ENCODE measurements around the gene SH3BGRL. TPM values are rescaled to one million over a fixed set of nuclear protein-coding genes. Genes with fewer than 3 reads are reported as not detected.

The SH3BGRL gene
- total and polyA plus RNA-seq, 9 of the 15 experiments (the other 6 are each of a cell fraction or from before 2014, with no cell fraction given) = 21.3 to 74.3 (median 45.4) TPM

DNA sequence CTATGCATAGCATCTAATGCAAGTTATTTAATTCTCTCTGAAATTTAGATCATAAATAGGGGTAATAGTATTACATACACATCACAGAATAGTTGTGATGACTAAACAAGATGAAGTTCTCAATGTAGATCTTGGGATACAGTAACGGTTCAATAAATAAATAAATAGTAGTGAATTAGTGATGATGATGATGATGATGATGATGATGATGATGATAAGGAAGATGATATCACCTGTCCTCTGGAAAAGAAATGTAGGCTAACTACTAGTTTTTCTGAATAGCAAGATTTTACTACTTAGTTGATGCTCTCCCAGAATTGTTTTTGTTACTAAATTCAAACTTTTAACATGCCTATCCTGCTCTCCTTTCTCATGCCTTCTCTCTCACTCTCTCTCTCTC, 30.3 kb downstream of the SH3BGRL start:
- Histone ChIP-seq H3K9me1 (ENCODE audit: control insufficient read depth, insufficient read depth, low read length) (no peaks in the 10 kb centered on the region), H2AFZ (ENCODE audit: low read depth, low read length) (no peak overlapping the region), H3K79me2 (ENCODE audit: control insufficient read depth, insufficient read depth, low read length) (no peaks in the 10 kb centered on the region), H3K4me2 (ENCODE audit: insufficient read depth, low read length) (no peak overlapping the region), H3K9me3 (replicated peaks; ENCODE audit: control insufficient read depth, insufficient read depth, low read depth, low read length) (no peaks in the 10 kb centered on the region), H3K36me3 (ENCODE audit: control insufficient read depth, insufficient read depth, low read length) (no peaks in the 10 kb centered on the region), H3K4me1 (replicated peaks in 1 of 2; ENCODE audit: control insufficient read depth in 2 of 2, insufficient read depth in 2 of 2, low read length in 2 of 2) (no peaks in the 10 kb centered on the region; a peak in 3 of 5 replicates), H3K27ac (ENCODE audit: extremely low read depth, low read depth, low read length) (no peak overlapping the region), H3K27me3 (ENCODE audit: control insufficient read depth in 2 of 2, insufficient read depth in 2 of 2, low read length in 2 of 2) (no peaks in the 10 kb centered on the region), H3K4me3 (no peak overlapping the region), H4K20me1 (replicated peaks; ENCODE audit: control insufficient read depth, insufficient read depth, low read length) (no peaks in the 10 kb centered on the region), H3K9ac (ENCODE audit: insufficient read depth in 1 of 2, low read depth in 2 of 2, low read length in 2 of 2) (no peak overlapping the region)
- CTCF ChIA-PET (ENCODE audit: low intra/inter-chr PET ratio) = no interaction called here
- FAIRE-seq (no peak), ATAC-seq (no peak), DNase-seq (ENCODE audit: extremely low read depth in 1 of 4, low spot score in 3 of 4) (no peak)
- no CpG with 5 or more reads among the region's 1 CpG for WGBS (ENCODE audit: insufficient coverage, low coverage, missing lambda C conversion rate)
- BruUV-seq (replicated peaks) = no TSS peak
- in situ Hi-C loops (cut with MboI) (no loop called here), intact Hi-C loops (cut with micrococcal nuclease) (no loop called here)
- POLR2A ChIA-PET = interaction anchor here (0.5 kb wide), 1 partner anchor 55 kb away, joined by 3 read pairs; no protein-coding TSS in a partner anchor
- TF ChIP-seq ZNF347 (CRISPR knock-in tag; IDR thresholded peaks at IDR 0.05; ENCODE audit: low read depth) = no peak

DNA sequence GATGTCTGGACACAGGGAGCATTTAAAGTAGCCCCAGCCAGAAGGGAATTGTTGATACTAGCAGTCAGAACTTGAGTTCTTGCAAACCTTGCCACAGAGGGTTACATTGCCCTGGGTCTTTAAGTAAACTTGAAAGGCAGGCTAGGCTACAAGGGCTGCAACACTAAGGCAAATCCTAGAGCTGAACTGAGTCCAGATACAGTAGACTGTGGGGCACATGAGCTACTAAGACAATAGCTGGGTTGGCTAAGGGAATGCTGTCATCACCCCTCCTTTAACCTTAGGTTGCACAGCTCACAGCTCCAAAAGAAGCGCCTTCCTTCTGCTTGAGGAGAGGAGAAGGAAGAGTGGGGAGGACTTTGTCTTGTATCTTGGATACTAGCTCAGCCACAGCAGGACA, 35.6 kb downstream of the SH3BGRL start:
- Histone ChIP-seq H4K20me1 (replicated peaks; ENCODE audit: control insufficient read depth, insufficient read depth, low read length) (no peaks in the 10 kb centered on the region), H3K9me3 (replicated peaks; ENCODE audit: control insufficient read depth, insufficient read depth, low read depth, low read length) (no peaks in the 10 kb centered on the region), H3K9ac (ENCODE audit: insufficient read depth in 1 of 2, low read depth in 2 of 2, low read length in 2 of 2) (no peak overlapping the region), H3K27me3 (ENCODE audit: control insufficient read depth in 2 of 2, insufficient read depth in 2 of 2, low read length in 2 of 2) (no peaks in the 10 kb centered on the region), H3K4me2 (ENCODE audit: insufficient read depth, low read length) (no peak overlapping the region), H3K36me3 (ENCODE audit: control insufficient read depth, insufficient read depth, low read length) (no peaks in the 10 kb centered on the region), H3K27ac (ENCODE audit: extremely low read depth, low read depth, low read length) (no peak overlapping the region), H3K4me1 (replicated peaks in 1 of 2; ENCODE audit: control insufficient read depth in 2 of 2, insufficient read depth in 2 of 2, low read length in 2 of 2) (peaks cover 0 to 3% of the 10 kb centered on the region in 2 experiments; a peak in 1 of 5 replicates), H2AFZ (ENCODE audit: low read depth, low read length) (no peak overlapping the region), H3K9me1 (ENCODE audit: control insufficient read depth, insufficient read depth, low read length) (no peaks in the 10 kb centered on the region), H3K4me3 (no peak overlapping the region), H3K79me2 (ENCODE audit: control insufficient read depth, insufficient read depth, low read length) (no peaks in the 10 kb centered on the region)
- no peak for DNase-seq (ENCODE audit: extremely low read depth in 1 of 4, low spot score in 3 of 4)
- FAIRE-seq = no peak
- no TSS peak for BruUV-seq (replicated peaks)
- intact Hi-C loops (cut with micrococcal nuclease) = no loop called here
- no peak for ATAC-seq
- ChIA-PET CTCF (ENCODE audit: low intra/inter-chr PET ratio) (no interaction called here), POLR2A (no interaction called here)
- TF ChIP-seq TCF7L2 (IDR thresholded peaks at IDR 0.05; ENCODE audit: low read depth, low read length) (no peak), KAT8 (IDR thresholded peaks at IDR 0.05; ENCODE audit: low read depth) (no peak), SP1 (CRISPR knock-in tag; IDR thresholded peaks at IDR 0.05) (no peak), SMARCA4 (IDR thresholded peaks at IDR 0.05) (no peak), SPI1 (IDR thresholded peaks at IDR 0.05; ENCODE audit: borderline replicate concordance, low read depth, low read length) (no peak), HDAC1 (IDR thresholded peaks at IDR 0.05) (no peak), PHF8 (IDR thresholded peaks at IDR 0.05; ENCODE audit: borderline replicate concordance, low read length) (no peak), PPARD (CRISPR knock-in tag; IDR thresholded peaks at IDR 0.05) (no peak), TRIM28 (IDR thresholded peaks at IDR 0.05) (no peak)
- TF ChIP-seq, protein P1, sequence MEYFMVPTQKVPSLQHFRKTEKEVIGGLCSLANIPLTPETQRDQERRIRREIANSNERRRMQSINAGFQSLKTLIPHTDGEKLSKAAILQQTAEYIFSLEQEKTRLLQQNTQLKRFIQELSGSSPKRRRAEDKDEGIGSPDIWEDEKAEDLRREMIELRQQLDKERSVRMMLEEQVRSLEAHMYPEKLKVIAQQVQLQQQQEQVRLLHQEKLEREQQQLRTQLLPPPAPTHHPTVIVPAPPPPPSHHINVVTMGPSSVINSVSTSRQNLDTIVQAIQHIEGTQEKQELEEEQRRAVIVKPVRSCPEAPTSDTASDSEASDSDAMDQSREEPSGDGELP (CRISPR knock-in tag; IDR thresholded peaks at IDR 0.05; ENCODE audit: borderline replicate concordance) = no peak
- TF ChIP-seq, protein P2, sequence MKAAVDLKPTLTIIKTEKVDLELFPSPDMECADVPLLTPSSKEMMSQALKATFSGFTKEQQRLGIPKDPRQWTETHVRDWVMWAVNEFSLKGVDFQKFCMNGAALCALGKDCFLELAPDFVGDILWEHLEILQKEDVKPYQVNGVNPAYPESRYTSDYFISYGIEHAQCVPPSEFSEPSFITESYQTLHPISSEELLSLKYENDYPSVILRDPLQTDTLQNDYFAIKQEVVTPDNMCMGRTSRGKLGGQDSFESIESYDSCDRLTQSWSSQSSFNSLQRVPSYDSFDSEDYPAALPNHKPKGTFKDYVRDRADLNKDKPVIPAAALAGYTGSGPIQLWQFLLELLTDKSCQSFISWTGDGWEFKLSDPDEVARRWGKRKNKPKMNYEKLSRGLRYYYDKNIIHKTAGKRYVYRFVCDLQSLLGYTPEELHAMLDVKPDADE (conservative IDR thresholded peaks at IDR 0.05; ENCODE audit: control insufficient read depth, low read depth, low read length) = no peak
- WGBS (ENCODE audit: insufficient coverage, low coverage, missing lambda C conversion rate) = no CpG with 5 or more reads among the region's 1 CpG
- in situ Hi-C loops (cut with MboI) = no loop called here
